GM12892 (cell line): Measurements from ENCODE around the gene MS4A14.

Experiments
- POLR2A ChIP-seq: IDR thresholded peaks from 2 replicates; pipeline ENCODE4 v1.6.1; 2011; ENCODE audit warnings: low read depth, low read length, control low read depth
- POLR2AphosphoS5 ChIP-seq: IDR thresholded peaks from 2 replicates; pipeline ENCODE4 v1.6.1; 2011; ENCODE audit warnings: low read depth, low read length, control low read depth
- TAF1 ChIP-seq: IDR thresholded peaks from 2 replicates; pipeline ENCODE4 v1.6.1; 2011; ENCODE audit warnings: low read depth, mild to moderate bottlenecking, control low read depth, low read length, borderline replicate concordance

DNA sequence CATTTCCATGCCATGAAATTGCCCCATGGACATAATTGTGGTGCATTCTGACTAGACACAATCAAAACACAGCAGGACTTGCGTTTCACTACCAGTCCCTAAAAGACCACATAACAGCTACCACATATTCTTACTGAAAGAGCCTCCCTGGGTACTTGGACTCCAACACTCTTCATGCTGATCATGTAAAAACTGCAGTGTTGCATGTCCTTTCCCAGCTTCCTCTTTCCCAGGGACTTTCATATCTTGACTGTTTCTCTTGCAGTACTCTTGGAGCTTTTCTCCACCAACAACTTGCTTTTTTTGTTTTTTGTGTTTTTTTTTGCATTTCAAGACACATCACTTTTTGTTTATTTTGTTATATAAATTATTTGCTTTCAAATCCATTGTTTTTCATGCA is 46.3 kb upstream of the MS4A14 start:
- TF ChIP-seq POLR2A (no peak), POLR2AphosphoS5 (no peak), TAF1 (no peak)
